C4-2B (cell line): ENCODE measurements around the gene VWC2.

Source experiments
- ZFX ChIP-seq: fragments of 450-650 bp; IDR thresholded peaks from 2 replicates; pipeline ENCODE4 v1.6.1; 2017
- TF ChIP-seq, protein P1 (sequence below): fragments of 450-650 bp; conservative IDR thresholded peaks from 2 replicates; pipeline ENCODE4 v1.5.1; 2017; ENCODE audit warnings: mild to moderate bottlenecking

DNA sequence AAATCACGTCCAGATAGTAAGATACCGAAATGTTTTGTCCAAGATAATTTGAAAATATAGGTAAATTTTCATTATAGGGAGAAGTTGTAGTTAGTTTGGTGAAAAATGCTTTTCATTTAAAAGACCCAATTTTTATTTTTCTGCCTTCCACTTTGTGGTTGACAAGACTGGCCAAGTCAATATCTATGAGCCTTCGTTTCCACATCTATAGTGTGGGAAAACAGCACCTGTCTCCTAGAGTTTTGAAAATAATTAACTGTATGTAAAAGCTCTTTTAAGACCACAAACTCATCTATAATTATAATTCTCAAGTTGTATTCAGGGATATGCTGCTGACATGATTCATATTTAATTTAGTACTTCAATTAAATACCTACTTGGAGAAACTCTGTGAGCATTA, 102.8 kb downstream of the VWC2 start:
- TF ChIP-seq, protein P1, sequence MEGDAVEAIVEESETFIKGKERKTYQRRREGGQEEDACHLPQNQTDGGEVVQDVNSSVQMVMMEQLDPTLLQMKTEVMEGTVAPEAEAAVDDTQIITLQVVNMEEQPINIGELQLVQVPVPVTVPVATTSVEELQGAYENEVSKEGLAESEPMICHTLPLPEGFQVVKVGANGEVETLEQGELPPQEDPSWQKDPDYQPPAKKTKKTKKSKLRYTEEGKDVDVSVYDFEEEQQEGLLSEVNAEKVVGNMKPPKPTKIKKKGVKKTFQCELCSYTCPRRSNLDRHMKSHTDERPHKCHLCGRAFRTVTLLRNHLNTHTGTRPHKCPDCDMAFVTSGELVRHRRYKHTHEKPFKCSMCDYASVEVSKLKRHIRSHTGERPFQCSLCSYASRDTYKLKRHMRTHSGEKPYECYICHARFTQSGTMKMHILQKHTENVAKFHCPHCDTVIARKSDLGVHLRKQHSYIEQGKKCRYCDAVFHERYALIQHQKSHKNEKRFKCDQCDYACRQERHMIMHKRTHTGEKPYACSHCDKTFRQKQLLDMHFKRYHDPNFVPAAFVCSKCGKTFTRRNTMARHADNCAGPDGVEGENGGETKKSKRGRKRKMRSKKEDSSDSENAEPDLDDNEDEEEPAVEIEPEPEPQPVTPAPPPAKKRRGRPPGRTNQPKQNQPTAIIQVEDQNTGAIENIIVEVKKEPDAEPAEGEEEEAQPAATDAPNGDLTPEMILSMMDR = no peak
- no peak for TF ChIP-seq ZFX
